GM21825 (cell line): Measurements from ENCODE around the gene BABAM2.

Experiments used
- ATAC-seq: cut with Tn5 transposase; IDR thresholded peaks from one replicate; pipeline ENCODE4 v1.9.1; 2021; ENCODE audit warnings: mild to moderate bottlenecking, moderate library complexity; ENCODE audit not compliant: unreplicated experiment

BABAM2 gene

DNA sequence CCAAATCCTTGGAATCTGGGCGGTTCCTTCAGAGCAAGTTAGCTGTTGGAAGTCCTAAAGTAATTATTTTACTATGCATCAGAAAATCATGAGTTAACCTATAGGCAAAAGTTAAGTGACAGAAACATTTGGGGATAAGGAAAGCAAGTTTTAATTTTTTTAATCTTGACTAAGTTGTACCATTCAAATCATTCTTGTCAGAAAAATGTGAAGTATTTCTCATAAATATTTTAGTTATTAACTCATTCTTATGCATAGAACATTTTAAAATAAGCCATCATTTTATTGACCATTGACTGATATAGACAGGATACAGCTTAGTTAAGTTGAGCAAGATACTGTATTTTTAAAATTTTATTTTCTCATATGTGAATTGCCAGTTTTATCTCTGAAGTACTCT lies 403.9 kb downstream of the BABAM2 start:
- no peak for ATAC-seq

DNA sequence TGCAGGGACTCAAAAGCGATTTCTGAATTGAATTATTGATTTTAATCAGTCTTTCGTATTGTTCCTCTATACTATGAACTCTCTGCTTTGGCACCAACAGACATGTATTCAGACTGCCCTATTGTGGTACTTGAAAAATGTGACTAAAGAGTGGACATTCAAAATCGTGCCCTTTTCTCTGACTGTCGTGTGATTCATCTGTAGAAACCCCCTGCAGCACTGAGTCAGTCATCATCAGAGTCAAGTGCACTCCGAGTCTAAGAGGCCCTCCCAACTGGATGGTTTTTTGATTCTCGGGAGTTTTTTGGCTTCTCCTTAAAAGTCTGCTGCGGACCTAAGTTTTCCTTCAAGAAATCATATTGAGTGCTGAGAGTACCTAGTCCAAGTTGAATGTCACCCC lies 405.7 kb downstream of the BABAM2 start:
- no peak for ATAC-seq

DNA sequence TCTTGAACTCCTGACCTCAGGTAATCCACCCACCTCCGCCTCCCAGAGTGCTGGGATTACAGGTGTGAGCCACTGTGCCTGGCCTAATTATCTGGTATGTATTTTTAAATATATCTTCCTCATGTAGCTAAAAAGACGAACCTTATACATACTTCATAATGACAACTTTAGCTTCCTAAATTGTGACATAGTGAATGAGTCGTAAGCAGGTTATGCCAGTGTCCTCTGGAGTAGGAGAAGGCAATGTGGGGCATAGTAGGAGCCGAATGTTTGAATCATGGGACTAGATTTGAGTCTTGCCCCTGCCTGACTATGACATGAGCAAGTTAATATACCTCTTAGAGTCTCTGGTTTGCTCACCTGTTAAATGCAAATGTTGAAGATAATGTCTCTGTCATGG lies 406.4 kb downstream of the BABAM2 start:
- ATAC-seq: no peak

DNA sequence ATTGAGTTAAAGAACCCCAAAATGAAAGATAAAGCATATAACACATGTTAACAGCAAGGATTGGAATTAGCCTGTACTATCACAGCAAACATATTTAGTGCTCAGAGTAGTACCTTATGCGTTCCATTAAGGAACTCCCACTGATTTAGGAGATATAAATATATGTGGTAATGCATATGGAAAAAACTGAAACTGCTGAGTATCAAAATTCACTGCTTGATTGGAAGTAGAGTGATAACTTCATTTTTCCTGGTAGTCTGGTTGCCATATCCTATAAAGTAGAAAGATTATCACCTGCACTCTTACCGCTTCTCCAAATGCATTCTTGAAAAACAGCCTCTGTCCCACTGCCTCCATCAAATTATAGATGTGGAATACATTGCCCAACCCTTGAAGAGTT lies 407.0 kb downstream of the BABAM2 start:
- no peak for ATAC-seq

DNA sequence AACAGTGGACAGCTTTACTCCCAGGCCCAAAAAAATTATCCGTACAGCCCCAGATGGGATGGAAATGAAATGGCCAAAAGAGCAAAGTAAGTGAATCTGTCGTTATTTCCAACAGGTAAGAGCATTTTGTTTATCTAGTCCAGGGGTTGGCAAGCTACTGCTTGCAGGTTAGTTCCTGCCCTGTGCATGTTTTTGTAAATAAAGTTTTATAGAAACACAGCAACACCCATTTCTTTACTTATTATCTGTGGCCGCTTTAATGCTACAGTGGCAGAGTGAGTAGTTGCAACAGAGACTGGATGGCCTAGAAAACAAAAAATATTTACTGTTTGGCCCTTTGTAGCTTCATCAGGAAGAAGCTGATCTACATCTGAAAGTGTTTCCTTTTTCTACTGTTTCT lies 407.9 kb downstream of the BABAM2 start:
- ATAC-seq: no peak

DNA sequence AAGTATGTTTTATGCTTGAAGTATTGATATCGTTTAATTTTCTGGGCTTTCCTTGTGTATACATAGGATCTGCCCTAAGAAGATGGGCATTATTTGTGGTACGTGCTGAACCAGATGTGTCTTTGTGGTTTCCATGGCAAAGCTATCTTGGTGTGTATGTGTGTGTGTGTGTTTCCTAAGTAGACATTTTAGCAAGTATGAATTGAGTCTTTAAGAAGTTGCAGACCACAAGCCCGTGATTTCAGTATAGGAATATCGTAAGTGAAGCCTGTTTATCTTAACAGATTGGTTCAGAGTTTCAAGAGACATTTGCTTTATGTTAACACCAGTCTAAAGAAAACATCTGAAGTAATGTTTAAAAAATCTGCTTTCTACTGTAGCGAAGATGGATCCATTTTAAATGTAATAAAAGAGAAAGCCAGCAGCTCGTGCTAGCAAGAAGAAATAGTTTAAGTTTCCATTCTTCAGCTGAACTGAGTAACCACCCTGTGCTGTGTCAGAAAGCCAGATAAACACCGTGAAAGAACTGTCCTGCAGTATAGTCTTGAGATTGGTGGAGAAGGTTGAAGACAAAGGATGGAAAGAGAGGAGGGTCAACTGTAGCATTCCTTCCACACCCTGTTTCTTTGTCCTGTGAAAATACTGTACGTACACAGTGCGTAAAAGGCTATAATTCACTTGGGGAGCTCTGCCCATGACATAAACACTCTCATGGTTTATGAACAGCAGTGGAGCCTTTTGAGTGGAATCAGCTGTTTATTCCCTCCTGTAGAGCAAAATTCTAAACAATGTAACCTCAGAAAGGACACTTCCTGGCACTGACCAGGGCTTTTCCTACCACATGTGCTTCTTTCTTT lies 410.2 kb downstream of the BABAM2 start:
- ATAC-seq: no peak

DNA sequence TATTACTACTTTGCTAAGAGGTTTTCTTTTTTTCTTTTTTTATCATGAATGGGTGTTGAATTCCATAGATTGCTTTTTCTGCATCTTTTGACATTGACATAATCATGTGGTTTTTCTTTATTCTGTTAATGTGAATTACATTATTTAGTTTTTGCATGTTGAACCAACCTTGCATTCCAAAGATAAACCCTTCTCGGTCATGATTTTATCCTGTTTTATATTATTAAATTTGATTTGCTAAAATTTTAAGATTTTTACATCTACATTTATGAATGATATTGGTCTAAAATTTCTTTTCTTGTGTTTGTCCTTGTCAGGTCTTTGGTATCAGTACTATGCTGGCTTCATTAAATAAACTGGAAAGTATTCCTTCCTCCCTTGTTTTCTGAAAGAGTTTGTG lies 414.7 kb downstream of the BABAM2 start:
- ATAC-seq: no peak

DNA sequence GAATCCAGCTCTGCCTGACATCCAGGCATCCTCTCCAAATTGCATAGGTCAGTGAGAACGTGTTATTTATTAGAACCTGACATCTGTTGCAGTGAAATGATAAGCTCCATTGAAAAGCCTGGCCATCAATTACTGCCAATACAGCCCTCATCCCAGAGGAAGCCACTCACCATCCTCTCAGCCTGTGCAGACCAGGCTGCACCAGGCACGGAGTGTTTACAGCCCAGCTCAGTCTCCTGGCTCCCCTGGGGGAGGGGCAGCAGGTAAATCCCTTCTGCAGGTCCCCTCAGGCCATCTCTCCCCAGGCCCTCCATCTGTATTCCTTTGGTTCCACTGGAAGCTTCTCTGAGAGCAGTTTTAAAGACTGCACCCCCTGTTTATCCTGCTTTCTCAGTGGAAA lies 419.6 kb downstream of the BABAM2 start:
- ATAC-seq: no peak

DNA sequence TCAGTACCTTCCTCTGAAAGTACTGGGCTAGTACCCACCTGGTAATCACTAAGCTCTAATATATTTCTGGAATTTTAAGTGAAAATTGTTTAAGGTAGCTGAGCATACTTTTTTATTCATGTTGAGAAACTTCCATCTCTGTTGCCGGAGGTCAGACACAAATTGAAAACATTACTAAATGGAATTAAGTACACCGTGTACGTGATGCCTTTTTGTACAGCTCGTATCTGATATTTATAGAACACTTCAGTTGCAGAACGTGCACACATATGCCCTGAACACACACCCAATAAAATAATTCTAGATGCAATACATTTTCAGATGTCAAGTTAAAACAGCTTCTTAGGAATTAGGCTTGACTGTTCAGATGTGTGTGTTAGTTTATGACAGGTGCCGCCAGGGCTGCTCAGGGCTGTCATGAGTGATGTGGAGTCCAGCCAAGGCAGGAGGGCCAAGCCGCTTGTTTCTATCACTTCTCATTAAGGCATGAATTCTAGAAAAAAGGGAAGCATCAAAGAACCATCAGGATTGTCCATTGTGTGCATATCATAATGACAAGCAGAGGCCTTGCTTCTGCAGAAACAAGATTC lies 421.2 kb downstream of the BABAM2 start:
- ATAC-seq: no peak

DNA sequence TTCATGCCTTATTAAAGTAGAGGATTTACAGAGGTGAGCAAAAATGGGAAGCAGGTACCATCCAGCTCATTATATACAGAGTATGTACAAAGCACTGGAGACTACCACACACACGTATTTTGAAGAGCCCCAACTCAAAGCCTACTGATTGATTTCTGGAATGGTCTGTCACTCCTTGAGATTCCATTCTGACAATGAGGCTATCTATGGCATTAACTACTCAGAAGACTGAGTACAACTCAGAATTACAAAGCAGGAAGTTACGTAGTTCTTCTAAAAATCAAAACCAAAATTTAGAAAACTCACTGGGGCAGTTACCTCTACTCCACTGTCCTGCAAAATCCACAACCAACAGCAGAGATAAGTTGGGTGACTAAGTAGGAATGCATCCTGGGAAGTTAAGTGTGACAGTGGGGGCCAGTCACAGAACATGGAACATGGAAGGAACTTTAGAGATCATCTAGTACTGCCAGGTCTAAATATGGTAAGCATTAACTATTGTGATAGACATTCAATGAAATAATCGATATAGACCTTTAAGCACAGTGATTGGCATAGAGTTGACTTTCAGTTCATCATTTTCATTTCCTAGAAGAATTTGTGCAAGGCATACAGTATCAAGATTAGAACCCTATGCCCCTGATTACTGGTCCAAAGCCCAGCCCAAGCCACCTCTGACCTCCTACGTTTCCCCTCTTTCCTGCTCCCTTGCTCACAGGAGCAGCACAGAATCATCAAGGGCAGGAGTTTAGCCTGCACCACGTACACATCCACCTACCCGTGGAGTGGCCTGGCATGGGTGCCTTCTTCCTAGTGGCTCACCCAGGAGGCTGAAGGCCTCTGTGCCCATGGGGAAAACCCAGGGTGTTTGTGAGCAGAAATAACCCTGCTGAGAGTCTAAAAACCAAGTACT lies 422.0 kb downstream of the BABAM2 start:
- ATAC-seq: no peak

DNA sequence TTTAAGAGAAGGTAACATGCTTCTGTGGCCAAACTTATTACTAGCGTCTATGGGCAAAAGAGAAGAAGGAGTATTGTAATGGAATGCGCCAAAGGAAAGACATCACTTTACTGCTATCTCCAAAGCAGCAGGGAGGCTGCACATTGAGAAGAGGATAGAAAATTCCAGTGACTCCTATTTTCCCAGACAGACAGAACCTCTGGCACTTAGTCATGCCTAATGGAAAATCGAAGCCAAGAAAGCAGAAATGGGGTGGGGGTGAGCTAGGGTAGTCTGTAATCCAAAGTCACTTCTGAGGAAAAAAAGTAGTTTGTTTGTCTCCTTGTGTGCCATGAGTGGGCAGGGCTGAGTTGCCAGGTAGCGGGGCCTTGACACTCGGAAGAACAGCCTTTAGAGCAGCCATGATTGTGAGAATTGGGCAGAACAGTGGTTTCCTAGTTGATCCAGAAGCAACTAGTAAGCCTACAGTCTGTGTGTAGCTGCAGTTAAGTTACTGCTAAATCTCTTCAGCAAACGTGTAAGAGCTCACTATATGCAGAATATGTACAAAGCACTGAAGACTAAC lies 422.8 kb downstream of the BABAM2 start:
- no peak for ATAC-seq

DNA sequence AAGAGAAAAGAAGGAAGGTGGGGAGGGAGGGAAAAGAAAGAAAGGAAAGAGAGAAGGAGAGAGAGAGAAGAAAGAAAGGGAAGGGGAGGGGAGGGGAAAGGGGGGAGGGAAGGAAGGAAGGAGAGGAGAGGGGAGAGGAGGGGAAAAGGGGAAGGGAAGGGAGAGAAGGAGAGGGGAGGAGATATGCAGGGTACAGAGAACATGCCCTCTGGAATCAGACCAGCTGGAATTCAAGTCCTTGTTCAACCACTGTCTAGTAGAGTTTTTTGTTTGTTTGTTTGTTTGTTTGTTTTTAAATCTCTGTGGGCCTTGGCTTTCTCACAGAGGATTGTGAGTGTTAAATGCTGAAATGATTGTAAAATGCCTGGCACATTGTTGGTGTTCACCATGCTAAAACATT lies 424.4 kb downstream of the BABAM2 start:
- no peak for ATAC-seq

DNA sequence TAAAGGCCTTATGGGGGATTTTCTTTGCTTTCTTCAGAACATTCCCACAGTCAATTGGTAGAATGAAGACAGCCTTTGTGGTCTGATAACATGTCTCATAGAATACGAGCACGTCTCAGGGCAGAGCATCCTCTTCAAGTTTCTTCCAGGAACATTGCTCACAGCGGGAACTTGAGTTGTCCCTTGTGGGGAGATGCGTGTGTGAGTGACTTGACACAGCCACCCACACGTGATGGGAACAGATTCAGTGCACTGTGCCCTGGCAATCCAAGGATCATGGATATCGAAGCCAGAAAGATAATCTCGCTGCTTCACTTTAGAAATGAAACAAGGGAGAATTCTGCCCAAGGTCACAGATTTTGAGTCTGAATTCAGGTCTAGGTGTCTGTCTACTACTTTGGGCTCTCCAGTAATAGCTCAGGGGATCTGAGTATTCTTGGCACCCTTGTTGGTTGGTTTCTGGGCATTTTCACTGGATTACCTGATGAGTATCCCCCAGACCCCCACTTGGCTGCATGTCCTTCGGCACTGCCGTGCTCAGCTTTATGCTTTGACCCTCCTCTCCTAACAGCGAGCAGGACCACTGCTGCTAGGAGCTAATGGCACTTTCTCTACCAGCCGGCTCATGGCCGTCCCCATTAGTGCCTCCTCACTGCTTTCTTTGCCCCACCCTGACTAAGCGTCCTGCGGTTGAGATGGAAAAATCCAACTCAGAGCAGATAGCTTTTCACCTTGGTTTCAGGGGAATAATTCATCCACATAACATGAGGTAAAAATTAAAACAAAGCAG lies 426.2 kb downstream of the BABAM2 start:
- ATAC-seq: no peak

DNA sequence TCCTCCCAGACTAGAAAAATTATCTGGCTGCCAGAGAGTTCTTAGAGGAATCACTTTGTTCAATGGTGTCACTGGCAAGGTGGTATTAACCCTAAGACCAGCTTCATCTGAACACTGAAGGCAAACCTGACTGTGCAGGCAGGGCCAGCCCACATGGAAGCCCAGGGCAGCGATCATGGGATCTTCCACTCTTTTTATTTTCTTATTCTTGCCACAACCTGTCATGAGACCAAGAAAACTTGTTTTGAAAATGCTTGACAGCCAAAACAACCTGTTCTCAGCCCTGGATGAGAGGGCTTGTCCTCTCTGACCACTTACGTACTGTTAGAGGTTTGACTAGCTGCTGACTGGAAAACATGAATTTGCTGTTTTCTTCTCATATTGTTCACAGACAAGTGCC lies 426.9 kb downstream of the BABAM2 start:
- ATAC-seq: no peak

DNA sequence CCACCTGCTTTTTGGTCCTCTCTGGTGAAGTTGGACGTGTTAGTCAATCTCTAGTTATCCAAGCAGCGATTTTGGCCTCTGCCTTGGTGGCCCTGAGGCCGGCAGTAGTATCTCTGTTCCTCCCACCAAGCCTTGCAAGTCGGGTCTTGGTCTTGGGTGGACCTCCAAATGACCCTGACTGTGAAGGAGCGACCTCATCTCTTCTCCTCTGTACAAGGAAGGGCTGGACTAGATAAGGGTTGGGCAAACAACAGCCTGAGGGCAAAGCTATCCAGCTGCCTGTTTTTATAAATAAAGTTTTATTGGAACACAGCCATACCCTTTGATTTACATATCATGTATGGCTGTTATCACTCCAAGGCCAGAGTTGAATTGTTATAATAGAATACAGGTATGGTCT lies 427.5 kb downstream of the BABAM2 start:
- ATAC-seq: no peak

DNA sequence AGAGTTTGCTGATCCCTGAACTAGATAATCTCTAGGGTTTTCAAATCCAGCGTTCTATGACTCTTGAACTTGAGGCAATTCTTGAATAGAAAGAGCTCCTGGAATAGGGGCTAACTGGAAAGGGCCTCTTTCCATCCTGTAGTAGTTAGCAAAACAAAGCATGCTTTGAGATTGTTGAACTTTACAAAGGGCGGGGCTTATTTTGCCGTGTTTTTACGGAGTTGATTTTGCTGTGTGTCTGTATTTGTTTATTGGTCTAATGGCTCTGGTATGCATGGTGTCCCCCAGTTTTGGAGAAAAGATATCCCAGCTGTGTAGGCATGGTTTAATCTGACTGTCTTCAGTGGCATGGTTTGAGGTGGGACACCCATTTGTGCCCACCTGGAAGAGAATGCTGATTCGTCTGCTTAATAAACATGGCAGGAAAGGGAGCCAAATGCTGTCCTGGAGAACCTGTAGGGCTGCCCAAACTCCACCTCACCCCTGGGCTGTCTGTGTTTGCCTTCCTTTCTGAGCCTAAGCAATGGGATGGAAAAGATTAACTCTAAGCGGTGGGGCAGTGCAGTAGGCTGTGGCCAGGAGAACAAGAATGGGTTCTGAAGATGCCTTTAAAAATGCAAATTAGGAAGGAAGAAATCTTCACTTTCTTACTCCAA lies 428.1 kb downstream of the BABAM2 start:
- no peak for ATAC-seq

DNA sequence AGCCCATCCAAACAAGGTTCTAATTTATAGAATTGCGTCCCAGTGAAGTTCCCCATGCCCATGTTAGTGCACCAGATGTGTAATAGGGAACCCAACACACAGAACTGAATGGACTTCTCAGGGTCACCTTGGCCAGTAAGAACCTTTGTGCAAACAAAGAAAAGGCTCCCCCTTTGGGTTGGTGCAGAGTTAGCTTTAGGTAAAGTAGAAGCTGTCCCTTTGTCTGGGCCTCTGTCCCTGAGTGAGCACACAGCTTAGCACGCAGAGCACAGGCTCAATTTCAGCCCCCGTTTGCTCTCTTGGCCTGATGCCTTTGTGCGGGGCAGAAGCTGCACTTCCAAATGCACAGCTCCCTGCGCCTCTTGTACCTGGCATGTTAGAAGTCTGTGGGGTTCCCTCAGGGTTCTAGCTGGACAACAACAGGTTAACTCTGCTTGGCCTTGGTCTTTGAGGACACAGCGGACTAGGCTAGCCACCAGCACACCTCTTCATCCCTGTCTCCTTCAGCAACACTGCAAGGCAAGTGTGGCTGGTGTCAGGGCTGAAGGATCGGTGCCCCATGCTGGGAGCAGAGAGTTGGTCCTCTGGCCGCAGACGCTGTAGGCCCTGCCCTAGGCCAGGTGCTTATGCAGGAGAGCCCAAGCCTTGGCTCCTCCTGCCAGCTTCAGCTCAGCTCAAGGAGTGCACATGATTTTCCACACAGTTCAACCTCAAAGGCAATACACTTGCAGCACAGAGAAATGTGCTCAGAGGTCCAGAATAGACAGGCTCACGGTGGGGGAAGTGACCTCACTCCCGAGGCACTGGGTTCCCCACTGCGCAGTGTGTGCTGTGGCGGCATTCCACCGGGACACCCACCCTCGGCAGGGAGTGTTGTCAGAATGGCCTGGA lies 428.8 kb downstream of the BABAM2 start:
- ATAC-seq: no peak

DNA sequence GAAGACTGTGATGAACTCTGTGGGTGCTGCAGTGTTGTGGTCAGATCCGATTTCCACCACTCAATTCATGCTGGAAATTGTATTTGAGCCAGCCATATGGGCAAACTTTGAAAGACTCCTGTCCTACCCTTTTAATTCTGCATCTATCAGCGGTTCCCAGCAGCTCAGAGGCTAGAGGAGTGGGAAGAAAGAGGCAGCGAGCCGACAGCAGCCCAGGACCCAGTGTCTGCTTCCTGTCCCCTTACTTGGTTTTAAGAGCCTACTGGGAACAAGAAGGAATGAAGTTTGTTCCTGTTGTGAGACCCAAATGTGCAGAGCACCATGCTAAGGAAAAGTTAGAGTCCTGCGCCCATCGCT lies 429.5 kb downstream of the BABAM2 start:
- ATAC-seq: no peak

DNA sequence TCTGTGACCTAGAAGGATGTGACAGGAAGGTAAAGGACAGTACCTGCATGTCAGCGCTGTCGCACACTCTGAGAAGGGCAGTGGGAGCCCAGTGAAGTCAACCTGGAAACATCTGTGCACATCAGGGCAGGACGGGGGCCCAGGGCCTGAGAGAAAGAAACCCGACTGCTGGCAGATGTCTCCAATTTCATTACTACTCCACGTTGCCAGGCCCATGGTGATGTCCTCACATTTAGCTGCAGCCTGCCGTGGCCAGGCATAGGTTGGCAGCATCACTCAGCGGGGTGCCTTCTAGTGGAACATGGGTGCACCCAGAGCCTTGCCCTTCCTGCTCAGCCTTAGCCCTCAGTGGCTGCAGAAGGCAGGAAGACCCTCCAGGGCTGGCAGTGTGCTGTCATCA lies 429.8 kb downstream of the BABAM2 start:
- no peak for ATAC-seq
